Measurements from ENCODE around the gene PARG. TPM values are rescaled to one million over a fixed set of nuclear protein-coding genes. Genes with fewer than 3 reads are reported as not detected.
"Not testable (repeated sequence)": the region's sequence is repeated elsewhere in the genome, so short reads cannot be mapped to it uniquely, and the experiment has no call there.

Gene PARG
- total and polyA plus RNA-seq, 5 experiments from 2014 or later = 8.8 to 47.3 (median 15.9) TPM

- H3K9me3 Mint-ChIP-seq, ATAC-seq, H3K4me3 Mint-ChIP-seq, DNase-seq, H3K27ac Mint-ChIP-seq, POLR2A ChIA-PET, H3K27me3 Mint-ChIP-seq: not testable (repeated sequence)
- Mint-ChIP-seq H3K4me1 (peaks cover 1 to 12% (median 9%) of the 10 kb centered on the region in 4 donors), H3K36me3 (peaks cover 0 to 35% (median 2%) of the 10 kb centered on the region in 3 donors)
Observed at GRCh38 chr10:49931959-49932728, 9.7 kb downstream of the PARG start.

GRCh38 chr10:49931276-49931675 is 10.6 kb downstream of the PARG start:
- H3K27ac Mint-ChIP-seq, H3K4me3 Mint-ChIP-seq, DNase-seq, H3K27me3 Mint-ChIP-seq, ATAC-seq, H3K9me3 Mint-ChIP-seq, POLR2A ChIA-PET: not testable (repeated sequence)
- peaks cover 0 to 10% (median 8%) of the 10 kb centered on the region in 4 donors for H3K4me1 Mint-ChIP-seq
- H3K36me3 Mint-ChIP-seq = peaks cover 0 to 43% (median 7%) of the 10 kb centered on the region in 3 donors

- POLR2A ChIA-PET = not testable (repeated sequence)
Observed at GRCh38 chr10:49923572-49923971, 18.3 kb downstream of the PARG start.

GRCh38 chr10:49922041-49922440 is 19.8 kb downstream of the PARG start:
- H3K4me1 Mint-ChIP-seq, H3K27me3 Mint-ChIP-seq, DNase-seq, H3K9me3 Mint-ChIP-seq, H3K4me3 Mint-ChIP-seq, ATAC-seq, POLR2A ChIA-PET, H3K27ac Mint-ChIP-seq: not testable (repeated sequence)
- peaks cover 0 to 44% (median 6%) of the 10 kb centered on the region in 3 donors for H3K36me3 Mint-ChIP-seq

More at GRCh38 chr10:49923572-49923971, 18.3 kb downstream of the PARG start:
- peaks cover 0 to 39% (median 7%) of the 10 kb centered on the region in 3 donors for H3K36me3 Mint-ChIP-seq
- H3K9me3 Mint-ChIP-seq, H3K27ac Mint-ChIP-seq, H3K4me1 Mint-ChIP-seq, ATAC-seq, H3K4me3 Mint-ChIP-seq, H3K27me3 Mint-ChIP-seq, DNase-seq: not testable (repeated sequence)

- H3K27ac Mint-ChIP-seq = peak overlapping the region in 1 of 10 donors; percentile 8
- H3K36me3 Mint-ChIP-seq = peaks cover 0 to 56% (median 8%) of the 10 kb centered on the region in 3 donors
- H3K27me3 Mint-ChIP-seq, POLR2A ChIA-PET, H3K4me1 Mint-ChIP-seq, H3K9me3 Mint-ChIP-seq, ATAC-seq, H3K4me3 Mint-ChIP-seq, DNase-seq: not testable (repeated sequence)
Observed at GRCh38 chr10:49917927-49918326, 23.9 kb downstream of the PARG start.

GRCh38 chr10:49916451-49916850 is 25.4 kb downstream of the PARG start:
- ATAC-seq, H3K9me3 Mint-ChIP-seq, H3K27ac Mint-ChIP-seq, H3K27me3 Mint-ChIP-seq, H3K4me1 Mint-ChIP-seq, POLR2A ChIA-PET, DNase-seq, H3K4me3 Mint-ChIP-seq: not testable (repeated sequence)
- H3K36me3 Mint-ChIP-seq = peaks cover 0 to 51% (median 6%) of the 10 kb centered on the region in 3 donors

GRCh38 chr10:49910295-49910694 is 31.5 kb downstream of the PARG start:
- H3K27ac Mint-ChIP-seq, H3K27me3 Mint-ChIP-seq, POLR2A ChIA-PET, H3K4me3 Mint-ChIP-seq, H3K4me1 Mint-ChIP-seq, DNase-seq, ATAC-seq, H3K9me3 Mint-ChIP-seq: not testable (repeated sequence)
- peaks cover 0 to 38% (median 9%) of the 10 kb centered on the region in 3 donors for H3K36me3 Mint-ChIP-seq

- peaks cover 6 to 32% (median 9%) of the 10 kb centered on the region in 3 donors for H3K36me3 Mint-ChIP-seq
- DNase-seq, H3K9me3 Mint-ChIP-seq, H3K27me3 Mint-ChIP-seq, ATAC-seq, H3K27ac Mint-ChIP-seq, POLR2A ChIA-PET, H3K4me1 Mint-ChIP-seq, H3K4me3 Mint-ChIP-seq: not testable (repeated sequence)
Observed at GRCh38 chr10:49908290-49909080, 33.3 kb downstream of the PARG start.

GRCh38 chr10:49903829-49904228 is 38.0 kb downstream of the PARG start:
- H3K27me3 Mint-ChIP-seq, H3K9me3 Mint-ChIP-seq, H3K4me3 Mint-ChIP-seq, ATAC-seq, DNase-seq, H3K4me1 Mint-ChIP-seq, POLR2A ChIA-PET: not testable (repeated sequence)
- Mint-ChIP-seq H3K27ac (peak overlapping the region in 1 of 10 donors; percentile 29), H3K36me3 (peaks cover 6 to 33% (median 11%) of the 10 kb centered on the region in 3 donors)

GRCh38 chr10:49900406-49900805 is 41.4 kb downstream of the PARG start:
- DNase-seq, H3K4me1 Mint-ChIP-seq, H3K27ac Mint-ChIP-seq, POLR2A ChIA-PET, H3K4me3 Mint-ChIP-seq, H3K27me3 Mint-ChIP-seq, H3K9me3 Mint-ChIP-seq, ATAC-seq: not testable (repeated sequence)
- H3K36me3 Mint-ChIP-seq = peaks cover 10 to 31% (median 19%) of the 10 kb centered on the region in 3 donors

- POLR2A ChIA-PET, DNase-seq, ATAC-seq, H3K27ac Mint-ChIP-seq, H3K9me3 Mint-ChIP-seq, H3K27me3 Mint-ChIP-seq, H3K4me1 Mint-ChIP-seq, H3K4me3 Mint-ChIP-seq: not testable (repeated sequence)
- peaks cover 10 to 31% (median 20%) of the 10 kb centered on the region in 3 donors for H3K36me3 Mint-ChIP-seq
Observed at GRCh38 chr10:49899999-49900398, 41.8 kb downstream of the PARG start.

- DNase-seq, H3K27ac Mint-ChIP-seq, ATAC-seq, H3K27me3 Mint-ChIP-seq, POLR2A ChIA-PET, H3K4me3 Mint-ChIP-seq, H3K4me1 Mint-ChIP-seq, H3K9me3 Mint-ChIP-seq: not testable (repeated sequence)
- H3K36me3 Mint-ChIP-seq = peaks cover 4 to 27% (median 4%) of the 10 kb centered on the region in 3 donors
Observed at GRCh38 chr10:49890025-49890424, 51.8 kb downstream of the PARG start.

GRCh38 chr10:49884739-49885331 is 57.0 kb downstream of the PARG start:
- Mint-ChIP-seq H3K27ac (peak overlapping the region in 1 of 10 donors; percentile 62), H3K36me3 (peaks cover 4 to 29% (median 5%) of the 10 kb centered on the region in 3 donors)
- DNase-seq, POLR2A ChIA-PET, ATAC-seq, H3K4me1 Mint-ChIP-seq, H3K9me3 Mint-ChIP-seq, H3K27me3 Mint-ChIP-seq, H3K4me3 Mint-ChIP-seq: not testable (repeated sequence)

Data from naive thymus-derived CD8-positive, alpha-beta T cell (primary cell).